Hypothalamus (tissue), 51 donors: ENCODE data around the gene LRRC31.

Experiments
- DNase-seq, 51 donors: peaks; one replicate each; lab custom pipeline; 2025; lab: John Stamatoyannopoulos, UW

The LRRC31 gene

DNA sequence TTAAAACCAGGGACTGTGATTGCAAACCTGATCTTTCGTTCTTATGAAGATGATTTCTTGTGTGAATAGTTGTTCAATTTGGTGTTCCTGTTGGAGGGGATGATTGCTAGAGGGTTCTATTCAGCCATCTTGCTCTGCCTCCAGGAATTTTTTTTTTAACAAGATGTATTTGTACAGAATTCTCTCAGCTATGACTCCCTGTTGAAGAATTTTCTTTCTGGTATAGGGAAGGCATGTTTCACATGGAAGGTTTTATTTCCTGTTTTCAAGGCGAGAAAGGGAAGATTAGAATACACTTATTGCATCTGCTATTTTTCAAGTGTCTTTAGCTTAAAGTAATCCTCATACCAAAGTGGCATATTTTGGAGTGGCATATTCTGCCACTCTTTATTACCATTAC is 51.4 kb downstream of the LRRC31 start:
- no peak for DNase-seq

DNA sequence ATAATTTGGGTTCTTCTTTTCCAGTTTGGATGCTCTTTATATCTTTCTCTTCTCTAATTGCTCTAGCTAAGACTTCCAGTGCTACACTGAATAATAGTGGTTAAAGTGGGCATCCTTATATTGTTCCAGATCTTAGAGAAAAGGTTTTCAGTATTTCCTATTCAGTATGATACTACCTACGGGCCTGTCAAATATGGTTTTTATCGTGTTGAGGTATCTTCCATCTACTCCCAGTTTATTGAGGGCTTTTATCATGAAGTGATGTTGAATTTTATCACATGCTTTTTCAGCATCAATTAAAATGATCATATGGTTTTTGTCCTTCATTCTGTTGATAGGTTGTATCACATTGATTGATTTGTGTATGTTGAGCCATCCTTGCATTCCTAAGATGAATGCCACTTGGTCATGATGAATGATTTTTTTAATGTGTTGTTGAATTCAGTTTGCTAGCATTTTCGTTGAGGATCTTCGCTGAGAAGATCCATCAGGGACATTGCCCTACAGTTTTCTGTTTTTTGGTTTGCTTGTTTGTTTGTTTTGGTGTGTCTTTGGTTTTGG is 54.1 kb downstream of the LRRC31 start:
- DNase-seq = no peak

DNA sequence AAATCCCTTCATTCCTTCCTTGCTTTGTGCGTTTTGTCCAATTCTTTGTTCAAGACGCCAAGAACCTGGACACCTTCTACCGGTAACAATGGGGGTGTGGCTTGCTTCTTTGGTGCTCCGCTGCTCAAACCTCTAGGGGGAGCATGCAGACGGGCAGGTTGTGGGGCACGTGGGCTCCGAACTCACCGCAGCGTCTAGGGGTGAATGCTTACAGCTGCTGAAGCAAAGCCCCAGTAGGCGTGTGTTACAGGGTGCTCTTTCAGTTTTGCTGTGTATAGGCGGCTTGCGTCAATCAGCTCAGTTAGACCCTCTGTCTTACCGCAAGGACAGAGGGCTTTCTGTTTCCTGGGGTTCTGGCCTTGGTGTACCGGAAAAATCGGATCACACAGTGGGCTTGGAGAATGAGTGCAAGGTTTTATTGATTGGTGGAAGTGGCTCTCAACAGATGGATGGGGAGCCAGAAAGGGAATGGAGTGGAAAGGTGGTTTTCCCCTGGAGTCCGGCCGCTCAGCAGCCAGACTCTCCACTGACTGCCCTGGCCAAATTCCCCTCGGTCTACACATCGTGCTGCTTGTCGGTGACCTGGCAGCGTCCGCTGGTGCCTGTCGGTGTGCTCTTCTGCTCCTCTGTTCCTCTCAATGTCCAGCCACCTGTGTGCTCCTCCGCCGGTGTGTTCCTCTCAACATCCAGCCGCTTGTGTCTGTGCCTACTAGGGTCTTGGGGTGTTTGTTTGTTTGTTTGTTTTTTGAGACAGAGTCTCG is 55.8 kb downstream of the LRRC31 start:
- peak in 3 of 51 donors; percentile 2 to 10 (median 3) for DNase-seq

DNA sequence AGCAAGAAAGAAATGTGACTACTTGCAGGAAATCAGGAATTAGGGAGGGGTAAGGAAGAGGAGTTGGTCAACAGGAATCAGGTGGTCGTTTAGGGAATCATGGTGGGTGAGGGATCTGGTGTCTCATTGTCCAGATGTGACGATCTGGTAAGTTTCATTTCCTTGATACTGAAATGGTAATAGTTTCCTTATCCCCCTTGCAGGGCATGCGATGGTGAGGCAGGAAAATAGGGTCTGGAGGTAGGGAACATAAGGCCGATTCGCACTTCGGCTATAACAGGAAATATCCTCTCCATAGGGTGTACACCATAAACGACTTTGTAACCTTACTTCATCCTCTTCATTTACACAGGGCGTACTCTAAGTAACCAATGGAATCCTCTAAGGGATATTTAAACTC is 56.5 kb downstream of the LRRC31 start:
- DNase-seq = no peak

DNA sequence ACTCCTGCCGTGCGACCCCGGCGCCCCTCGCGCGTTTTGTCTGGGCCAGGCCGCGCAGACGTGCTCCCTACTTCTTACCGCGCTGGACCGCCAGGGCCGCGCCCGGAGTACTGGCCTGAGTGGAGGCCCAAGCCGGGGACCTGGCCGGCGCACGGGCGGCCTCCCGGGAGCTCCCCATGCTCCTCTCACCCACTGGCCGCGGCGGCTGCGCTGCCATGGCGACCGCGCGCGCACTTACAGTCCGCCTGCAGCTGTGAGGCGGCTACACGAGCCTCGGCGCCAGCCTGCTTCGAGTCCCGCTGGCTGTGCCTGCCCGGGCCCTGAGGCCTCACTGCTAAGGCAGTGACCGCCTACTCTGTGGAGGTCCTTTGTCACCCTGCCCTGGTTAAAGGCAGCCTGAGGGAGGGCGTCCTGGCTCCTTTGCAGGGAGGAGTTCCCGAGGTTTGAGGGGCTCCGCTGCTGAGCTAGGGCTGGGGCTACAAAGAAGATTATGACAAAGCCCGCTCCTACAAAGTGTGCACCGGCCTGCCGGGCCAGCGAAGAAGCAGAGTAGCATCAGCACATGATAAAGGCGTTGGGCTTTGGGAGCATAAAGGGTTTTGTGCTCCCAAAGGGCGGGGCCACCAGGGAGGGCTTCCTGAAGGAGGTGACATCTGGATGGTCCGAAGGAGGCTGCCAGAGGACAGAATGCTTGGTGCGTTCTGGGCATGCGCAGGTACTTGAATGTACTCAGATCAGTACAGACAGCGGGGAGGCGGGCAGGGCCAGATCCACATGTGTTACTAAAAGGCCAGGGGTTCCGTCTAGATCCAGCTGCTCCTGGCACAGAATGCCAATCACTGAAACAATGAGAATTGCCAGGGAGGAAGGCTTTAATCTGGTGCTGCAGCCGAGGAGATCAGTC is 57.2 kb downstream of the LRRC31 start, which contains the start of the genes LRRC34 and LRRIQ4:
Gene LRRC34, minus strand, starts transcription at position 573 of the 904 bp plus-strand sequence. Its CDS starts 356 bp downstream, at position 217.
Gene LRRIQ4, plus strand, starts transcription at position 539 of the 904 bp plus-strand sequence. CDS start 9,052 bp downstream, outside the sequence.
- DNase-seq = peak; percentile 2 to 75 (median 52)

DNA sequence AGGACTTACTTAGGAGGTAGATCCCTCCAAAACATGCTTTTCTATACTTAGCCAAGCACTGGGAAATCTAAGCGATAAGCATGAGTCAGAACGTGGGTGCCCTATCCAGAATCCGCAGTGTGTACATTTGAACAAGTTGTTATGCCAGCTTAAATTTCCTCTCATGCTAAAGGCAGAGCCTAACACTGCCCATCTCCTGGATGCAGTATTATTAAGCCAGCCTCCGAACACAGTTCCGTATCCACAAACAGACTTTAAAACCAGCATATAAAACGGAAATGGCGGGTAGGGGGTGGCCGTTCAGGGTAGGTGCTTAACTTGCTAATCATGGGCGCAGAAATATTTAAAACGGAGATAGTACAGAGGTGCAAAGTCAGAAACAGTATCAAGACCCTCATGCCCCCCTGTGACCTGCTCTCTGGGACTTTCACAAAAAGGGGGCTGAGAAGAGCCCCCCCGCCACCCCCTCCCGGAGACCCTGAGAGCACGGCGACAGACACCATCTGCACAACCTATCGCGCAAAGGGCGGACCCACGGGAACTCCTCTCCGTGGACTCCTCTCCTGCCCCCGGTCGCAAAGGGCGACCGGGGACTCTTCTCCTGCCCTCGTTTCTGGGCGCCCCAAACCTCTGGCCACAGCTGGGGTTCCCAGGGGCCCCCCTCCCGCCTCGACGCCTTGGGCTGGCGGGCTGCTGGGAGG is 58.0 kb downstream of the LRRC31 start:
- peak in 8 of 51 donors; percentile 30 to 68 (median 48) for DNase-seq

DNA sequence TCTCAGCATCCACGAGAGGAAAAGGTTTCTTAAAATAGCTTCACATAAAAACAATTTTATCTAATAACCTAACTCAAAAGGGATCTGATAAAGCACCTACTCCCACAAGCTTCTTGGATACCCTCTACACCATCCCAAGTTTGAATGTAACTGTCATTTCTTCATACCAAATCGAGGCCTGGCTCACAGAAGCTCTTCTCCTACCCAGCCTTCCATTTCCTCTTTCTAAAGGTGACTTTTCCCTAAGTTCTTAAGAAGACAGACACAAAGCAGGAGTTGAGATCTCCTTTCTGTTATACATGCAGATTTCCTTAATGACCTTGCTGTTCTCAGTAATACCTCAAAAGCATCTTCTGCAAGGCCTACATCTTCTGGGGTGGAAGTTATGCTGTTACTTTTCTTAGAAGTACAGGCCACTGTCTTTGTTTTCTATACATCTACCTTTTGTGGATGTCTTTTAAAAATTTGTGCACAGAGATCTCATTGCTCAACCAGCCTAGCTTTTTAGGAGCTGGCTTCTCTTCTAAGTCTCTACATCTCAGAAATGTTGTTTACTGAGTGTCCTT is 60.4 kb downstream of the LRRC31 start:
- no peak for DNase-seq

DNA sequence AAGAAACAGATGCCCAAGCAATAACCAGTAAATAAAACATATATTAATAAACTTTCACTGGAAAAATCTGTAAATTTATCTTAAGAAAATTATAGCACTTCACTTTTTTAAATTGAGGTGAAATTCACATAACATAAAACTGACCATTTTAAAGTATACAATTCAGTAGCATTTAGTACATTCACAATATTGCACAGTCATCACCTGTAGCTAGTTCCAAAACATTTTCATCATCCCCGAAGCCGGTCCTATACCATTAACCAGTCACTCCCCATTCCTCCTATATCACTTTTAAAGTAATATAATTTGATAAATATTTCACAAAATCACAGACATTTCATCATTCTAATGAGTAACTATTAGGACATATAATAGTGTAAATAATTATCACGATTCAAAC is 65.1 kb downstream of the LRRC31 start:
- DNase-seq = no peak

DNA sequence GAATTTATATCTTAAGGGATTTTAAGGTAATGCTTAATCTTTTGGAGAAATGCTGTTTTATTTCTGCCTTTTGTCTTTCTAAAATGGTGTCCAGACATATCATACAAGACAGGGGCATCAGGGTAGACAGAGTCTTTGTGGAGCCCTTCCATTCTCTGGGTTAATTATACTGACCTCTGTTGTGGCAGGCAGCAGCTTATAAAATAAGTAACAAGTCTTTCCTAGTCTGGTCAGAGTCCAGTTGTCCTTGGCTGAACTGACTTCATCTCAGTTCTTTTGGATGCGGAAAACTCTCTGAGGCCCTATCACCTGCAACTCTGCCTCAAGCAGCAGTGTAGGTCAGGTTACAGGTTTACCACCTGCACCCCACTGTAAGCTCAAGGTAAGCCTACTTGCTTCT is 77.4 kb downstream of the LRRC31 start:
- DNase-seq = no peak

DNA sequence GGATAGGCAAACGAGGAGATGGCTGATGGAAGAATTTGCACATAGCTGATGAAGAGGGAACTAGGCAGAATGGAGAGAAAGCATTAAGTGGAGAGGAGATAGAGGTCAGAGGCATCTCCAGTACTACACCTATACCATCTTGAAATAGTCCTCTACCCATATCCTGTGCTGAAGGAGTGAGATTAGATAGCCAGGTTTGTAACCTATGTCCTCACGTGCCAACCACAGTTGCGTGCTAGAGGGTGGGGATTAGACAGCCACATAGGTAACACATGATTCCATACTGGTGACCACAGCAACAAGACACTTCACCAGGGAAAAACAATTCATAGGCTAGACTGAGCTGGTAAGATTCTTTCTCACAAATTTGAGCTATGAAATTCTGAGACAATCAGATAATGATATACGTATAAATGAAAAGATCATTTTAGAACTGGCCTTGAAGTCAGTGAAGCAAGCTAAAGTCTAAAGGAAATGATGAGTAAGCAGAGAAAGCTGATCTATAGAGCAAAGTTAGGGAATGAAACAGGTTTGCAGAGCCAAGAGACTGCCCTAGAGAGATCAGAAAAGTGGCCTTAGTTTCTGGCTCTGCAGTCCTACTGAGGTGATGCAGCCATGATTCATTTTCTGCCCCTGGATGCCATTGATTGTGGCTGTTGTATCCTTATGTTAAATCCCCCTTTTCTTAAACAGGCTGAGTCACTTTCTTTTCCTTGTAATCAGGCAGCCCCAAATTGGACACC is 78.9 kb downstream of the LRRC31 start:
- DNase-seq = no peak

DNA sequence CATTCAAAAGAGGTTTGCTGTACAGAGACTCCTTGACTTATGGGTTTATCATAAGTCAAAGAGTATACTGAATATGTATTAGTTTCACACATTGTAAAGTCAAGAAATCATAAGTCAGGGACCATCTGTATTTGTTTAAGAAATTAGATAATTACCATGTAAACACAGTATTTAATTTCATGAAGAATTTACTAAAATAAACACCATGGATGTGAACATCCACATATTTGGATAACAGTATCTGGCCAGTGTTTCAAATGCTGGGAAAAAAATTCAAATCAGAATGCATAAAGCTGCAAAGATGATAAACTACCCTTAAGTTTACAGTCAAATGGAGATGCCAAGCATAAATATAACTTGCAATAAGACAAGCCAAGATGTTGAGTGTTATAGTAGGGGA is 79.5 kb downstream of the LRRC31 start:
- no peak for DNase-seq
